PC-9 (cell line): Measurements from ENCODE around the gene FOXN3.

Source experiments
- CTCF ChIP-seq: fragments of 200-600 bp; sonication (generic); conservative IDR thresholded peaks from 2 replicates; pipeline ENCODE4 v1.6.1; 2017; ENCODE audit warnings: mixed run types, antibody characterized with exemption, mild to moderate bottlenecking, moderate library complexity
- EZH2 ChIP-seq: fragments of 200-600 bp; sonication (generic); IDR thresholded peaks from 2 replicates; pipeline ENCODE4 v1.8.0; 2017; ENCODE audit warnings: antibody characterized with exemption, low read depth

GRCh38 chr14:89256283-89256682 lies 160.8 kb downstream of the FOXN3 start:
- TF ChIP-seq EZH2, result no peak
- no peak for TF ChIP-seq CTCF
